ENCODE data around the gene REPS1.

DNA sequence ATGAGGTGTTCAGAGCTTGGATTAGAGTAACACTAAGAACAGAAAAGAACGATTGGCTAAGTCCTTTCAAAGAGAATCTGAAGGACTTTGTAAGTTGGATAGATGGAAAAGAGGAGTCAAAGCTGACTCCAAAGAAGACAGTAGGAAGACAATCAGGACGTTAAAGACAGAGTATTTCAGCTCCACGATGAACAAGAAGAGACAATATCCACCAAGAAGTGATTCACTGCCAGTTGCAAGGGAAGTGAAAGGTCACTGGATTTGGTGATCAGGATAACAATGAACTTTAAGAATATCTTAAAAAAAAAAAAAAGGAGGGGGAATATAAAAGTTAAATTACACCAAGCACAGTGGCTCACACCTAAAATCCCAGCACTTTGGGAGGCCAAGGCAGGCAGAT lies 17.9 kb downstream of the REPS1 start:
- TF ChIP-seq, protein P1, sequence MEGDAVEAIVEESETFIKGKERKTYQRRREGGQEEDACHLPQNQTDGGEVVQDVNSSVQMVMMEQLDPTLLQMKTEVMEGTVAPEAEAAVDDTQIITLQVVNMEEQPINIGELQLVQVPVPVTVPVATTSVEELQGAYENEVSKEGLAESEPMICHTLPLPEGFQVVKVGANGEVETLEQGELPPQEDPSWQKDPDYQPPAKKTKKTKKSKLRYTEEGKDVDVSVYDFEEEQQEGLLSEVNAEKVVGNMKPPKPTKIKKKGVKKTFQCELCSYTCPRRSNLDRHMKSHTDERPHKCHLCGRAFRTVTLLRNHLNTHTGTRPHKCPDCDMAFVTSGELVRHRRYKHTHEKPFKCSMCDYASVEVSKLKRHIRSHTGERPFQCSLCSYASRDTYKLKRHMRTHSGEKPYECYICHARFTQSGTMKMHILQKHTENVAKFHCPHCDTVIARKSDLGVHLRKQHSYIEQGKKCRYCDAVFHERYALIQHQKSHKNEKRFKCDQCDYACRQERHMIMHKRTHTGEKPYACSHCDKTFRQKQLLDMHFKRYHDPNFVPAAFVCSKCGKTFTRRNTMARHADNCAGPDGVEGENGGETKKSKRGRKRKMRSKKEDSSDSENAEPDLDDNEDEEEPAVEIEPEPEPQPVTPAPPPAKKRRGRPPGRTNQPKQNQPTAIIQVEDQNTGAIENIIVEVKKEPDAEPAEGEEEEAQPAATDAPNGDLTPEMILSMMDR (IDR thresholded peaks at IDR 0.05) = no peak
- no peak for TF ChIP-seq POLR2A (IDR thresholded peaks at IDR 0.05)
- no peak for TF ChIP-seq EP300 (IDR thresholded peaks at IDR 0.05)

Data from ovary (tissue), 3 donors.